Uterus (tissue), 2 donors: ENCODE results near the gene GTF2I.
"Not testable (repeated sequence)": the region's sequence is repeated elsewhere in the genome, so short reads cannot be mapped to it uniquely, and the experiment has no call there.

Source experiments
- POLR2A ChIP-seq, 2 donors: fragments of 450-650 bp; IDR thresholded peaks; one replicate each; pipeline ENCODE4 v1.6.1; 2016; ENCODE audit warnings: antibody characterized with exemption in 2 of 2, mild to moderate bottlenecking in 1 of 2, moderate library complexity in 1 of 2
- TF ChIP-seq, protein P1 (sequence below), 4 experiments: fragments of 200-600 bp in 2 of 4; fragments of 450-650 bp in 2 of 4; sonication (generic) in 2 of 4; IDR thresholded peaks; one replicate each; pipeline ENCODE4 v1.5.1; 2016 to 2019; ENCODE audit warnings: antibody characterized with exemption in 4 of 4, mild to moderate bottlenecking in 2 of 4, moderate library complexity in 1 of 4

- TF ChIP-seq POLR2A (IDR thresholded peaks at IDR 0.05), result not testable (repeated sequence)
- TF ChIP-seq, protein P1, sequence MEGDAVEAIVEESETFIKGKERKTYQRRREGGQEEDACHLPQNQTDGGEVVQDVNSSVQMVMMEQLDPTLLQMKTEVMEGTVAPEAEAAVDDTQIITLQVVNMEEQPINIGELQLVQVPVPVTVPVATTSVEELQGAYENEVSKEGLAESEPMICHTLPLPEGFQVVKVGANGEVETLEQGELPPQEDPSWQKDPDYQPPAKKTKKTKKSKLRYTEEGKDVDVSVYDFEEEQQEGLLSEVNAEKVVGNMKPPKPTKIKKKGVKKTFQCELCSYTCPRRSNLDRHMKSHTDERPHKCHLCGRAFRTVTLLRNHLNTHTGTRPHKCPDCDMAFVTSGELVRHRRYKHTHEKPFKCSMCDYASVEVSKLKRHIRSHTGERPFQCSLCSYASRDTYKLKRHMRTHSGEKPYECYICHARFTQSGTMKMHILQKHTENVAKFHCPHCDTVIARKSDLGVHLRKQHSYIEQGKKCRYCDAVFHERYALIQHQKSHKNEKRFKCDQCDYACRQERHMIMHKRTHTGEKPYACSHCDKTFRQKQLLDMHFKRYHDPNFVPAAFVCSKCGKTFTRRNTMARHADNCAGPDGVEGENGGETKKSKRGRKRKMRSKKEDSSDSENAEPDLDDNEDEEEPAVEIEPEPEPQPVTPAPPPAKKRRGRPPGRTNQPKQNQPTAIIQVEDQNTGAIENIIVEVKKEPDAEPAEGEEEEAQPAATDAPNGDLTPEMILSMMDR (IDR thresholded peaks at IDR 0.05), result not testable (repeated sequence)
Measured at GRCh38 chr7:74765205-74765918, 107.8 kb downstream of the GTF2I start.
